ENCODE data around the gene CKMT2.

The CKMT2 gene

DNA sequence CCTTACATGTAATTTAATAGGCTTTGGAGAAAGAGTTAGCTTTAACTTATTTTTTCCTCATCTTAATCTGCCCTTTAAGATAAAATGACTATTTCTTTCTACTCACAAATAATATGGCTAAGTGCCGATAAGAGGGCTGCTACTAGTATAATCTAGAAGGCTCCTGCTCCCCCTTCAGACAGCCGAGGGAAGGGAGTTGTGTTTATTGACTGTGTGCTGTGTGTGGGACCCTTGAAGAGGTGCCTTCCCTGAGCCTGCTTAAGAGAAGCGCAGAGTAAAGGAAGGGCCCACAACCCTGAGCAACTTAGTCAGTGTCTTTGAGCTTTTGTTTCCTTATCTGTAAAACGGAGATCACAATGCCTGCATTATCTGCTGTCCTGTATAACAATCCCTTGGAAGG is 28.1 kb upstream of the CKMT2 start:
- no peak overlapping the region for H3K4me3 ChIP-seq
- no peaks in the 10 kb centered on the region for H3K9me3 ChIP-seq
- DNase-seq (ENCODE audit: low spot score in 2 of 2): no peak
- in situ Hi-C loops (cut with MboI; ENCODE audit: low sequenced_read_pairs): no loop called here
- no peaks in the 10 kb centered on the region for H3K27me3 ChIP-seq (ENCODE audit: low read depth)
- H3K36me3 ChIP-seq (replicated peaks): no peaks in the 10 kb centered on the region
- no peaks in the 10 kb centered on the region for H3K4me1 ChIP-seq

DNA sequence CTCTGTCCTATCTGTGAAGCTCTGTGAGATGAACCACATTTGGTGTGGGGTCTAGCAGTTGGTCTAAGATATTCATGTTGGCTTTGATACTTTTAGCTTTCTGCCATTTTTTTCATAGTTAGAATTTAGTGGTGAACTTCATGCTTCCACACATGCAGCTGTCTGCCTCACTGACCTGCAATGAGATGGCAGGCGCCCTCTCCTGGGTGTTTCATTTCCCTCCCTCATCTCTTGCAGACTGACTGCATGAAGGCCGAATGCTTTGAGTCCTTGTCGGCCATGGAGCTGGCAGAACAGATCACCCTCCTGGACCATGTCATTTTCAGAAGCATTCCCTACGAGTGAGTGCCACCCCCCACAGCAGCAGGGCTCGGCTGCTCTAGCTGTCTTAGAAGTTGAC is 26.1 kb upstream of the CKMT2 start:
- in situ Hi-C loops (cut with MboI; ENCODE audit: low sequenced_read_pairs): no loop called here
- no peaks in the 10 kb centered on the region for H3K36me3 ChIP-seq (replicated peaks)
- no peaks in the 10 kb centered on the region for H3K4me1 ChIP-seq
- peak in 1 of 2 experiments; percentile 34 for DNase-seq (ENCODE audit: low spot score in 2 of 2)
- no peak overlapping the region for H3K4me3 ChIP-seq
- H3K9me3 ChIP-seq: no peaks in the 10 kb centered on the region
- H3K27me3 ChIP-seq (ENCODE audit: low read depth): no peaks in the 10 kb centered on the region

DNA sequence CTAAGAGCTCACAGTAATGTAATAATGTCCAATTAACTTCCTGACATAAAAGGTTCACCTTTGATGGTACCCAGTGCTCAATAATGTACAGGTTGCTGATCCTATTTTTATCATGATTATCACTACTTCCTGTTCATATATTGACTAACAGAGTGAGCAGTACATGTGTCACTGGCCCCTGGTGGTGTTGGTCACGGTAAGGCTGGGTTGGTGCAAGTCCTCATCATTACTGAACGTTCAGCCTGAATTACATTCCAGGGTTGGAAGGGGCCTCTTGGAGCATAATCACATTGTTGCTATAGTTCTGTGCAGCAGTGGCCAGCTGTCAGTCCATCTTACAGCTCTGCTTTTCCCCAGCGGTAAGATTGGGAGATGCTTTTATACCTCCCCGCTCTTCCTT is 24.2 kb upstream of the CKMT2 start:
- H3K9me3 ChIP-seq: no peaks in the 10 kb centered on the region
- H3K27me3 ChIP-seq (ENCODE audit: low read depth): no peaks in the 10 kb centered on the region
- DNase-seq (ENCODE audit: low spot score in 2 of 2): no peak
- in situ Hi-C loops (cut with MboI; ENCODE audit: low sequenced_read_pairs): no loop called here
- no peak overlapping the region for H3K4me3 ChIP-seq
- H3K4me1 ChIP-seq: no peaks in the 10 kb centered on the region
- no peaks in the 10 kb centered on the region for H3K36me3 ChIP-seq (replicated peaks)

DNA sequence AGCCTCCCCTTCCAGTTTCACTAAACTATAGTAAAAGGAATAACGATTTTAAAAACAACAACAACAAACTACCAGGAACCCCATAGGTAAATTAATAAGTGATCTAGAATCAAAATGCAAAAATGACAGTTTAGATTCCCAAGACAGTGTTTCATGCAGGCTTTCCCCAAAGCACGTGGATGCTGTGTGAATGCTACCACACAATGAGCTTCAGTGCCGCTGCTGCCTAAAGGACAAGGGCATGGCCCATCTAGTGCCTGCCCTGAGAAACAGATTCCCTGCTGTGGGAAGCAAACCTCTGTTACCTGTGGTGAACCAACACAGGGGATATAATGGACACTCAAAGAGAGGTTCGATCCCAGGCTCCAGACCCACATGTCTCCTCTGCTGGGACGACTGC is 23.7 kb upstream of the CKMT2 start:
- no peaks in the 10 kb centered on the region for H3K9me3 ChIP-seq
- H3K36me3 ChIP-seq (replicated peaks): no peaks in the 10 kb centered on the region
- H3K4me1 ChIP-seq: no peaks in the 10 kb centered on the region
- no peaks in the 10 kb centered on the region for H3K27me3 ChIP-seq (ENCODE audit: low read depth)
- in situ Hi-C loops (cut with MboI; ENCODE audit: low sequenced_read_pairs): no loop called here
- no peak for DNase-seq (ENCODE audit: low spot score in 2 of 2)
- no peak overlapping the region for H3K4me3 ChIP-seq

DNA sequence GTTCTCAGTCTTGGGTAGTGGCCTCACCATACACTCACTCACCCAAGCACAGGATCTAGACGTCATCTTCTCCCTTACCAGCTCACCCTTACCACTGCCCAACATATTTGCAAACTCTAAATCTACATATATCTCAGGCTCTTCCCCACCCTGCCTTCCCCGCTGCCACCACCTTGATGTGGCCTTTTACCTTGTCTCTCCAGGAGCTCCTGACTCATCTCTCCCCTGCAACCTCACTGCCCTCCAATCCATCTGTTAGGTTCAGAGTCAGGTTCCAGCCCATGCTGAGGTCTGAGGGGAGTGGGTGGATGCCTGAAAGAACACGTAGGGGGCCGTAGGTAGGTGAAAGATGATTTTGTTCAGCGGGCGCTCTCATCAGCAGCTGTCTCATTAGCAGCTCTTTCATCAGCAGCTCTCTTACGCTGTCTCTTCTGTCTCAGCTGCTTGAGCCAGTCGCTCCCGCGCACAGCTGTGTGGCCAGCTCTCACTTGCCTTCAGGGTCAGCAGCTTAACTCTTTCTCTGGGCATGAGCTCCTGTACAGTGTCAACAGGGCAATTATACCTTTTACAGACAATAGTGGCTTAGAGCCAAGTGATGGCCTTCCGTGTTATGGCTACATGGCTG is 23.1 kb upstream of the CKMT2 start:
- Histone ChIP-seq H3K27me3 (ENCODE audit: low read depth) (no peaks in the 10 kb centered on the region), H3K36me3 (replicated peaks) (no peaks in the 10 kb centered on the region), H3K4me3 (no peak overlapping the region), H3K9me3 (no peaks in the 10 kb centered on the region), H3K4me1 (no peaks in the 10 kb centered on the region)
- in situ Hi-C loops (cut with MboI; ENCODE audit: low sequenced_read_pairs): no loop called here
- no peak for DNase-seq (ENCODE audit: low spot score in 2 of 2)

DNA sequence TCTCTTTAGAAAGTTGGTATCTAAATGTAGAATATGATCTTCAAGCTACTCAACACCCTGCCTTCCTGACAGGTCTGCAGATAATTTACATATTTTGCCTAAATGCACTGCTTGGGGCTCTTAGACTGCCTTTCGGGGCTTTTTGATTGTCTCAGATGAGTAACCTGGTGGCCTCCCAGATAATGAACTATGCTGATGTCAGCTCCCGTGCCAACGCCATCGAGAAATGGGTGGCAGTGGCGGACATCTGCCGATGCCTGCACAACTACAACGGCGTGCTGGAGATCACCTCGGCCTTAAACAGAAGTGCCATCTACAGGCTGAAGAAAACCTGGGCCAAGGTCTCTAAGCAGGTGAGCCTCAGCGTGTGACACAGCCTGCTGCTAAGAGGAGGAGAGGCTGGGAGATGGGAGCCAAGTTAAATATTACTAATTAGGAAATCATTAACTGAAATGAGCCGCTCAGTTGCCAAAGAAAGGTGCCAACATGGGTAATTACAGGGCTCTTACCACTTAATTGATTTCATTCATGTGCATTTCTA is 20.8 kb upstream of the CKMT2 start:
- H3K4me3 ChIP-seq: no peak overlapping the region
- in situ Hi-C loops (cut with MboI; ENCODE audit: low sequenced_read_pairs): no loop called here
- no peaks in the 10 kb centered on the region for H3K9me3 ChIP-seq
- no peaks in the 10 kb centered on the region for H3K4me1 ChIP-seq
- DNase-seq (ENCODE audit: low spot score in 2 of 2): no peak
- H3K36me3 ChIP-seq (replicated peaks): no peaks in the 10 kb centered on the region
- H3K27me3 ChIP-seq (ENCODE audit: low read depth): no peaks in the 10 kb centered on the region

DNA sequence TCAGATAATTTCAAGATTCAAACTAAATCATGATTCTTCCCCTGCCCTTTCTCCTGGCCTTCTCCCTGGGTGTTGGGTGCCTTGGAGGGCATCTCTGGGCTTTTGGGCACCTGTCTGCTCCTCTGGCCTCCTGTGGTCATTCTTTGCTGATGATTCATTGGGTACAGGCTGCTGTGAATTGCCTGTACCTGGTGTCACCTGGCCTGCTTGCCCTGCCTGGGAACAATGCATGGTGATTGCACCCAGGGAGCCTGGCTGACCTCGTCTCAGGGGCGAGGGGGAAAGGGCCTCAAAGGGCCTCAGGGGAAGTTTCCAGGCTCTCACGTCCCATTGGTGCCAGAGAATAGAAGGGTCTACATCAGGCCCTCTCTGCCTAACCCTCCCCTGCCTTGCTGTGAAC is 20.1 kb upstream of the CKMT2 start:
- Histone ChIP-seq H3K27me3 (ENCODE audit: low read depth) (no peaks in the 10 kb centered on the region), H3K4me3 (no peak overlapping the region), H3K36me3 (replicated peaks) (no peaks in the 10 kb centered on the region), H3K9me3 (no peaks in the 10 kb centered on the region), H3K4me1 (no peaks in the 10 kb centered on the region)
- in situ Hi-C loops (cut with MboI; ENCODE audit: low sequenced_read_pairs): no loop called here
- no peak for DNase-seq (ENCODE audit: low spot score in 2 of 2)

DNA sequence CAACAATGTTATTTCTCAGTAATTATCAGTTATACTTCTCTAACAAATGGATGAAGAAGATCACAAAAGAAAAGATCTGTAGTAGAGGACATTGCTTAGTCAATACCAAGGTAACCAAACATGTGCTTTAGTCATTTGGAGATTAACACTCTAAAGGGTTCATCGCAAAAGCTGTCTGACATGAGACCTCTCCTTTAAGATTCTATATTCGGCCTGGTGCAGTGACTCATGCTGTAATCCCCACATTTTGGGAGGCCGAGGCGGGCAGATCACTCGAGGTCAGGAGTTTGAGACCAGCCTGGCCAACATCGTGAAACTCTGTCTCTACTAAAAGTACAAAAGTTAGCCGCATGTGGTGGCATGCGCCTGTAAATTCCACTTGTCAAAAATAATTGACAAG is 18.3 kb upstream of the CKMT2 start:
- Histone ChIP-seq H3K27me3 (ENCODE audit: low read depth) (no peaks in the 10 kb centered on the region), H3K36me3 (replicated peaks) (no peaks in the 10 kb centered on the region), H3K4me3 (no peak overlapping the region), H3K4me1 (no peaks in the 10 kb centered on the region), H3K9me3 (no peaks in the 10 kb centered on the region)
- DNase-seq (ENCODE audit: low spot score in 2 of 2): no peak
- in situ Hi-C loops (cut with MboI; ENCODE audit: low sequenced_read_pairs): no loop called here

DNA sequence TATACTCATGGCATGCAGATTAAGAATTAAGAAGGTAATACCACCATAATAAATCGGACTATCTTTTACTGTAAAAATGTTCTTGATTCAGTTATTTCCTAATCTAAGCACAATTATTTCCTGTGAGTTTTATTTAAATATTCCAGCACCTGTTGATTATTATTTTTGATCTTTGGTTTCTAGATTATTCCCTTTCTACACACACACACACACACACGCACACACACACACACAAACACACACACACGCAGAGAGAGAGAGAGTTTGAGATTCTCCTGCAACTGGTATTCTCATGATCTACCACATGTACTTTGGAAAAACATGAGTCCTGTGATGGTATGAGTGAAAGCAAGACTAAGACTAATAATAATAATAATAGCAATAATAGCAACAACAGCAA is 17.0 kb upstream of the CKMT2 start:
- Histone ChIP-seq H3K9me3 (no peaks in the 10 kb centered on the region), H3K27me3 (ENCODE audit: low read depth) (no peaks in the 10 kb centered on the region), H3K36me3 (replicated peaks) (no peaks in the 10 kb centered on the region), H3K4me3 (no peak overlapping the region), H3K4me1 (no peaks in the 10 kb centered on the region)
- in situ Hi-C loops (cut with MboI; ENCODE audit: low sequenced_read_pairs): no loop called here
- no peak for DNase-seq (ENCODE audit: low spot score in 2 of 2)

DNA sequence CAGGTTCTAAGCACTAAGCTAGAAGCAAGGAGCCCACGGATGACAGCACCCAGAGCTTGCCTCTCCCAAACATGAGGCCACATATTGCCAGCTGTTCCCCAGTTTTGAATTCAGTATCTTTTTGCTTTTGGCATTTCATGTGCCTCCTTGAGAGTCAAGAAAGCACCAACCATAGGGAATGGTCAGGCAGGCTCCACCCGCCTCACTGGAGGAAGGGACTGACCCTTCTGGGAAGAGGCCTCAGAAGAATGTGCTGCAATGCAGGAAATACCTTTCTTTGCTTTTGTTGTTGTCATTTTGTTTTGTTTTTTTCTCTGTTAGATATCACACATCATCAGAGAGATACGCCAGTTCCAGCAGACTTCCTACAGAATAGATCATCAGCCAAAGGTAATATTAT is 13.7 kb upstream of the CKMT2 start:
- no peaks in the 10 kb centered on the region for H3K4me1 ChIP-seq
- no peaks in the 10 kb centered on the region for H3K9me3 ChIP-seq
- H3K27me3 ChIP-seq (ENCODE audit: low read depth): no peaks in the 10 kb centered on the region
- in situ Hi-C loops (cut with MboI; ENCODE audit: low sequenced_read_pairs): no loop called here
- no peak overlapping the region for H3K4me3 ChIP-seq
- DNase-seq (ENCODE audit: low spot score in 2 of 2): no peak
- H3K36me3 ChIP-seq (replicated peaks): no peaks in the 10 kb centered on the region

DNA sequence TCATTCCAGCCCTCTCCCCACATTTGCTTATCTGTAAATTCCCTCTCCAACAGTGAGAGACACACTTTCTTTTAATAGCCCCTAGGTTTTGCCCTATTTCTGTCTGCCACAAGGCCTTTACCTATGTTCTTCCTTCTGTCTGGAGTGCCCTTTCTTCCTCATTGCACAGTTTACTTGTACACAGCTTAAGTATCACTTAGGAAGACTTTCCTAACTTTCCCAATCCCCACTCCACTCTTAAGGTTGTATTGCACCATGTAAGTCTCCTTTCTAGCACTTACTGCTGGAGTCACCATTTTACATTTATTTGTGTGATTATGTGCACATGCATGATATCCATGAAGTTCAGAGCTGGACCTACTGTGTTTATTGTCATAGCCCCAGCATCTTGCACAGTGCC is 10.8 kb upstream of the CKMT2 start:
- in situ Hi-C loops (cut with MboI; ENCODE audit: low sequenced_read_pairs): no loop called here
- H3K4me1 ChIP-seq: no peaks in the 10 kb centered on the region
- no peaks in the 10 kb centered on the region for H3K36me3 ChIP-seq (replicated peaks)
- H3K9me3 ChIP-seq: no peaks in the 10 kb centered on the region
- H3K4me3 ChIP-seq: no peak overlapping the region
- no peak for DNase-seq (ENCODE audit: low spot score in 2 of 2)
- no peaks in the 10 kb centered on the region for H3K27me3 ChIP-seq (ENCODE audit: low read depth)

DNA sequence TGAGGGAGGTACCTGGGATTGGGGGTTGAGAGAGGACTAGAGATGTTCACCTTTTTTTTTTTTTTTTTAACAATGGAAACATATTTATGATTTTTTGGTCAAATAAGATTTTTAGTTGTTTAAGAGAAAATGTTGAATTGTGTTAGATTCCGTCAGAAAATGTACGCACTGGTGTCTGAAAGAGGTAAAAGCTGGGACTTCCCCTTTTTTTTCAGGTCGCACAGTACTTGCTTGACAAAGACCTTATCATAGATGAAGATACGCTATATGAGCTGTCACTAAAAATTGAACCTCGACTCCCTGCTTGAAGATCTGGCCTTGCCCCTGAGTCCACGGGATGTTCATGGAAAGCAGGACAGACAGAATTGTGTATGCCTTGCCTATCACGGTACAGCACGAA is 7.7 kb upstream of the CKMT2 start:
- in situ Hi-C loops (cut with MboI; ENCODE audit: low sequenced_read_pairs): no loop called here
- Histone ChIP-seq H3K27me3 (ENCODE audit: low read depth) (no peaks in the 10 kb centered on the region), H3K4me1 (no peaks in the 10 kb centered on the region), H3K9me3 (no peaks in the 10 kb centered on the region), H3K4me3 (no peak overlapping the region), H3K36me3 (replicated peaks) (no peaks in the 10 kb centered on the region)
- DNase-seq (ENCODE audit: low spot score in 2 of 2): no peak

DNA sequence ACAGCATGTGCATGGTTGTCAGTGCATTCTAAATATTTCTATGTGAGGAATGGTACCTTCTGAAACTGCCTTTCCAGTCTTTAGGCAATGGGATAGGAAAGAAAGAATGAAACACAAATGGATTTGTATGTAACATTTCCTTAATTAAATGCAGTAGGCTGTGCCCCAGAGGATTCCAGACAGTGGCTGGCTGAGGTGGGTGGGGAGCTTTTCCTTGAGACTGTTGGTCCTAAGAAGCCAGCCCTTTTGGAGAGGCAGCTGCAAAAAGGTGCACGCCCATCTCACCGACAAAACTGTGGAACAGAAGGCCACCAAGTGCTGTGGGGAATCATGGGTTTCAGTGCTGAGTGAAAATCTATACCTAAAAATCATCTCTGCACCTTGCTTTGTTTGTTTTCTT is 6.8 kb upstream of the CKMT2 start:
- DNase-seq (ENCODE audit: low spot score in 2 of 2): no peak
- in situ Hi-C loops (cut with MboI; ENCODE audit: low sequenced_read_pairs): no loop called here
- Histone ChIP-seq H3K4me1 (no peaks in the 10 kb centered on the region), H3K36me3 (replicated peaks) (no peaks in the 10 kb centered on the region), H3K4me3 (no peak overlapping the region), H3K9me3 (no peaks in the 10 kb centered on the region), H3K27me3 (ENCODE audit: low read depth) (no peaks in the 10 kb centered on the region)

DNA sequence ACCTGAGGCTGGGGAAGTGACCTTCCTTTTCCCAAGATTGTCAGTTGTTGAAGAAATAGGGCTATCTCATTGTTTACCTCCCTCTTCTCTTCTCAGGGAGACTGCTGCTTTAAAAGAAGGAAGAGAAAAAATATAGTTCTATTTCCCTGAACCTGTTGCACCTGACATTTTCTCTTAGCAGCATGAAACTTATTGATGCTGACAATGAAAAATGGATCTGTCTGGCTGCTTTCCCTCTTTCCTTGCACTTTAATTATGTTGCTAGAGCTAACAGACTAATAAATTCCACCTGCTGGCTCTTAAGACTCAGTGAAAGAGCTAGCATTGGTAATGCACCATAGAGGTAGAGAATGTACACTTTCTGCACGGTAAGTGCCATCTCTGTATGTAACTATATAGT is 6.2 kb upstream of the CKMT2 start:
- no peaks in the 10 kb centered on the region for H3K4me1 ChIP-seq
- no peak for DNase-seq (ENCODE audit: low spot score in 2 of 2)
- H3K9me3 ChIP-seq: no peaks in the 10 kb centered on the region
- in situ Hi-C loops (cut with MboI; ENCODE audit: low sequenced_read_pairs): no loop called here
- no peaks in the 10 kb centered on the region for H3K36me3 ChIP-seq (replicated peaks)
- H3K4me3 ChIP-seq: no peak overlapping the region
- H3K27me3 ChIP-seq (ENCODE audit: low read depth): no peaks in the 10 kb centered on the region

DNA sequence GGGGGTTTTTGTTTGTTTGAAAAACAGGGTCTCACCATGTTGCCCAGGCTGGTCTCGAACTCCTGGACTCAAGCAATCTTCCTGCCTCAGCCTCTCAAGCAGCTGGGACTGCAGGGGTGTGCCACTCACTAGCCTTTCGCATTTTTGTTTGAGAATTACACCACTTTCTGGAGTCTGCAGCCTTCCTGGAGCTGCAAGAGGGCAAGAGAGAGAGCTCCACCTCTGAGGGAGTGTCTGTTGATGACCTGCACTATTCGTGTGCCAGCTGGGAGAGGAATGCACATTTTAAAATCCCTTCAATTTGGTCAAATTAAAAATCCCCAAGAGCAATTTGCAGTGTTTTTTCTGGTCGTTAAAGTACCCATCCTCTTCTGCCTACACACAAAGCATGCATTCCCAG is 5.0 kb upstream of the CKMT2 start:
- no peak for DNase-seq (ENCODE audit: low spot score in 2 of 2)
- H3K36me3 ChIP-seq (replicated peaks): no peaks in the 10 kb centered on the region
- no peaks in the 10 kb centered on the region for H3K9me3 ChIP-seq
- no peak overlapping the region for H3K4me3 ChIP-seq
- H3K27me3 ChIP-seq (ENCODE audit: low read depth): no peaks in the 10 kb centered on the region
- in situ Hi-C loops (cut with MboI; ENCODE audit: low sequenced_read_pairs): no loop called here
- no peaks in the 10 kb centered on the region for H3K4me1 ChIP-seq

Data from HAP-1 (cell line).